ENCODE data around the gene SORL1.

Gene SORL1

DNA sequence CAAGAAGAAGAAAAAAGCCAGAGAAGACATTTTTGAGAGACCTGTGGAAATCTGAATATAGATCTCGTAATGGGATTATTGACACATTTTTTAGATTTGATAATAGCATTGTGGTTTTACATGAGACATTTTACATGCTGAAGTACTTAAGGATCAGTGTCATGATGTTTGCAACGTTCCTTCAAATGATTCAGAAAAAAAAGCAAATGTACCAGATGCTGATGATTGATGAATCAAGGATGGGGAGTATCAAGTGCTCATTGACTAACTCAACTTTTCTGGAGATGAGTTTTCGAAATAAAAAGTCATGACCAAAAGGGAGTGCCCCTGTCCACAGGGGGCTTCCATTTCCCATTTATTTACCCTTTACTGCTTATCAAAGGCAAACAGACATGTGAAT is 207.7 kb downstream of the SORL1 start:
- no peak for DNase-seq

DNA sequence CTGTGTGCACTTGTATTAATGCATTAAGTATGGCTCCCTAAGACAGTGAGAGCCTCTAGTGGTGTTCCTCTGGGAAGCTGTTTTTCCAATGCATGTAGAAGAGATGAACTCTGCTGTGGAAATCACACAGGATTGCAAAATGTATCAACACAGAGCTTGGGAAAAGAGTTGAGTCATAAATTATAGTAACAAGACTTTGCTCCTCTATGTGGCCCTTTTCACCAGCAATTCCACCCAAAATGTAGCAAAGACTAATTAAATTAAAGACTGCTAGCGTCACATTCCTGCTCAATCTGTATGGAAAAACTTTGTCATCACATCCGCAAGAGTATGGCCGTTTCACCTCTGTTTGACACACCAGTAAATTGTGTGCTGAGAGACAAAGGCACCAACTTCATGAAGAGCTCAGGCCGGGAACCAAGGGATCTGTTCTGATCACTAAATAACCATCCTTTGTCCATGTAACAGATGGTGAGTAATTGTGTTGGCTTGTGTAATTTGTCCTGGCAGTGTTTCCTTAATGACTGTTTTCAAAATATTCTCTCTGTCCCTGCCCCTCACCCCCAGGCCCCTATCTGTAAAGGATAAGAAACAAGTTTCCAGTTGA is 209.9 kb downstream of the SORL1 start:
- DNase-seq: peak; percentile 83

DNA sequence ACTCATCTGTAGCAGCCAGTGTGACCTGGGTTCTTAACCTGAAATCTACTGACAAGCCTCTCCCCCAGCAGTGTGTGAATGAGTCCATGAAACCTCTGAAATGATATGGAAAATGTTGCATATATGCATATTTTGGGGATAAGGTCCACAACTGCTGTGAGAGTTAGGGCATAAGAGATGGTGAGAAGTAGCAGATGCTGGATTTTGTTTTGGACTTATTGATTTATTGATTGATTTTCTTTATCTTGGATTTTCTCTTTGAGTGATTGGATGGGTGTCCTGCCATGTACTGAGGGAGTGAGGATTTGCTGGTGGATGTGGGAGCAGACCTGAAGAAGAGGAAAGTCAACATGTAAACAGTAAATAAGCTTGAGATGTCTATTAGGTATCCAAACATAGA is 212.0 kb downstream of the SORL1 start:
- no peak for DNase-seq

GRCh38 chr11:121665206-121665838 is 213.2 kb downstream of the SORL1 start:
- DNase-seq: no peak

DNA sequence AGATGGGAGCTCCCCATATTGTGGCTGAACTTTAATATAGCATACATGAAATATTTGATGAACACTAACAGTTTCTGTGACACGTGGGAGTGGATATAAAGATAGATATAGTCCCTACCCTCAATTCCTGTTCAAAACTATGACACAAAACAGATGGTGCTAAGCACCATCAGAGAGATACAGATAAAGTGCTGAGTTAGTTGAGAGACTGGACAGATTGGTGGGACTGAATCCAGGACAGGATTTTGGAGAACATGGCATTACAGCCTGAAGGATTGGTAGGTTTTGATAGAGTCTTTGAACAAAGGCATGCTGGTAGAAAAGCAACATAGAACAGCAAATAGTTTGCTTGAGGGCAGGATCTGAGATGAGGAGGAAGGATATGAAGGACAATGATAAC is 215.7 kb downstream of the SORL1 start:
- DNase-seq: no peak

- no peak for DNase-seq
These were observed 217.3 kb downstream of the SORL1 start for GRCh38 chr11:121669422-121669821.

DNA sequence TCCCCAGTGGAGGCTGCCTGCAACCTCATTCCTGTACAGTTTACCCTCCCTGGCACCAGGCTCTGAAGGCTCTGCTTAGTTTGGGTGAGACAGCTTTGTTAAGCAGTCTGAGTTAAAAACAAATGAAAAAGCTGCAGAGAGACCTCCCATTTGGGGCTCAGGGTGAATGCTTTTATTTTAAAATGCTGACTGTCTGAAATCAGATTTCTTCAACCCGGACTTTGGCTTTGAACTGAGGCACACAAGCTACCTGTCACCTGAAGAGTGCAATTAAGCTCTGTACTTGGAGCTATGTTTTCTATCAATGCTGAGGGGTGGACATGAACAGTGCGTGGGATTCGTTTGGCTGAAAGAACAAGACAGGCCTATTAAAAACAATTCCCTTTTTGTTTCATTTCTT is 218.2 kb downstream of the SORL1 start:
- DNase-seq: no peak

- DNase-seq: no peak
These were observed 218.7 kb downstream of the SORL1 start for GRCh38 chr11:121670805-121671282.

GRCh38 chr11:121671283-121672168 is 219.4 kb downstream of the SORL1 start:
- DNase-seq: no peak

GRCh38 chr11:121672630-121673487 is 220.7 kb downstream of the SORL1 start:
- no peak for DNase-seq

DNA sequence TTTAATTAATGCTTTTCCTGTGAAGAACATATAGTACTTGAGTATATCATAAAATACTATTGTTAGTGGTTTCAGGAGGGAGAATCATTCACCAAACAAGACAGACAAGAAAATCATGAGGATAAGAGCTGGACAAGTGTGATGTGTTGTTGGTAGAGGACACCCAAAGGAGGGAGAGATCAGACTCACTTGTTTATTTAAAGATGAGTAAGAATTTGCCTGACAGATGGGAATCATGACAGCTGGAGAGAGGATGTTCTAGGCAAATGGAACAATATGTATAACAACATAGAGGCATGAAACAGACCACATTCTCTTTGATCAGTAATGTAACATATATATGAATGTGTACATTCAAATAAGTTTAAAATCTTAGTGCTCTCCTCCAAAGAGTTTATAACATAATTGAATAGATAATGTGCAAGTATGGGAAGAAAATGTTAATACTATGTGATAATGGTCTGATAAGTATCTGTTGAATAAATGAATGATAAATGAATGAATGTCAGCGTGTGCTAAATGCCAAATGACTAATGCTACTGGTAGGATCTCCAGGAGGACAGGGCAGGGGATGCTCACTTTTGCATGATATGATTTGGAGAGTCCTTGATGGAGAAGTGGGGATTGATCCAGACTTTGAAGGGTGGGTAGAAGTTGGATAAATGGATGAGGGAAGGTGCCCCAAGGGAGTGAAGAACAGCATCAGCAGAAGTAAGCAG is 229.6 kb downstream of the SORL1 start:
- peak; percentile 27 for DNase-seq
